OCI-LY7 (cell line): ENCODE measurements around the gene KIFC3. TPM values are rescaled to one million over a fixed set of nuclear protein-coding genes. Genes with fewer than 3 reads are reported as not detected.
A peak's percentile ranks its signal among the peaks of the same experiment; 100 is the strongest.

Experiments
- BruUV-seq: library from RNA; stranded (reverse); fragments of 400-500 nt; replicated peaks from 2 replicates; lab custom pipeline; 2021; lab: Mats Ljungman, UMichigan
- CTCF ChIA-PET: fragments of 300-600 bp; sonication (Branson Sonifier 250); formaldehyde crosslinking; loops from one replicate; lab custom pipeline; 2022; ENCODE audit warnings: antibody characterized with exemption; ENCODE audit not compliant: unreplicated experiment; lab: Charles Lee
- POLR2A ChIA-PET: fragments of 300-600 bp; sonication (Branson Sonifier 250); formaldehyde crosslinking; loops from one replicate; lab custom pipeline; 2022; ENCODE audit warnings: antibody characterized with exemption; lab: Charles Lee
- DNase-seq: peaks from one replicate; pipeline ENCODE4 v3.0.0-alpha.2; 2015; ENCODE audit warnings: low spot score
- H2AFZ ChIP-seq: fragments of 200-600 bp; sonication (generic), shearing (Covaris generic); 2 replicates; pipeline ENCODE4 v1.6.1; 2014; ENCODE audit warnings: mild to moderate bottlenecking, antibody characterized with exemption, low read length, moderate library complexity
- H3K27ac ChIP-seq: fragments of 200-600 bp; sonication (generic); 2 replicates; pipeline ENCODE4 v1.5.1; 2014; ENCODE audit warnings: mixed run types, low read depth, mild to moderate bottlenecking, moderate library complexity, low read length, inconsistent platforms; ENCODE audit not compliant: poor library complexity, severe bottlenecking
- H3K36me3 ChIP-seq: fragments of 200-600 bp; sonication (generic); 2 replicates; pipeline ENCODE4 v1.6.1; 2014; ENCODE audit warnings: mild to moderate bottlenecking, antibody characterized with exemption, low read length, moderate library complexity, mixed read lengths; ENCODE audit not compliant: insufficient read depth
- H3K4me1 ChIP-seq: fragments of 200-600 bp; sonication (generic); 2 replicates; pipeline ENCODE4 v1.5.1; 2014; ENCODE audit warnings: mild to moderate bottlenecking, low read length; ENCODE audit not compliant: insufficient read depth, poor library complexity, severe bottlenecking
- H3K4me2 ChIP-seq: fragments of 200-600 bp; sonication (generic); 2 replicates; pipeline ENCODE4 v1.6.1; 2014; ENCODE audit warnings: mild to moderate bottlenecking, low read length
- H3K4me3 ChIP-seq: fragments of 200-600 bp; sonication (generic); 2 replicates; pipeline ENCODE4 v1.5.1; 2014; ENCODE audit warnings: mild to moderate bottlenecking, low read depth, low read length; ENCODE audit not compliant: poor library complexity, severe bottlenecking
- H3K79me2 ChIP-seq: fragments of 200-600 bp; sonication (generic); 2 replicates; pipeline ENCODE4 v1.6.1; 2016; ENCODE audit warnings: low read depth, mild to moderate bottlenecking, low read length, moderate library complexity, mixed read lengths; ENCODE audit not compliant: insufficient read depth
- H3K9me2 ChIP-seq: fragments of 200-600 bp; sonication (generic); 2 replicates; pipeline ENCODE4 v1.6.1; 2016; ENCODE audit warnings: mild to moderate bottlenecking, low read length, mixed read lengths; ENCODE audit not compliant: insufficient read depth
- H3K9me3 ChIP-seq: fragments of 200-600 bp; sonication (generic); 2 replicates; pipeline ENCODE4 v1.6.1; 2014; ENCODE audit warnings: mild to moderate bottlenecking, mixed run types, low read length, mixed read lengths
- H4K20me1 ChIP-seq: fragments of 200-600 bp; sonication (generic); 2 replicates; pipeline ENCODE4 v1.6.1; 2014; ENCODE audit warnings: mild to moderate bottlenecking, antibody characterized with exemption, low read length, moderate library complexity, mixed read lengths; ENCODE audit not compliant: insufficient read depth
- EZH2phosphoT487 ChIP-seq: fragments of 200-600 bp; sonication (generic); IDR thresholded peaks from 2 replicates; pipeline ENCODE4 v1.6.1; 2018; ENCODE audit warnings: low read depth, borderline replicate concordance, mild to moderate bottlenecking, mixed run types, antibody characterized with exemption, low read length, moderate library complexity, mixed read lengths
- intact Hi-C: fragments of 100-400 bp; cut with micrococcal nuclease; formaldehyde crosslinking; loops from one replicate; pipeline ENCODE4 v1.10.0; 2022; ENCODE audit not compliant: unreplicated experiment
- total RNA-seq, 2 experiments: library from RNA; depleted of rRNA in 1 of 2; stranded (reverse); fragments of >200 nt in 1 of 2; shearing (Covaris generic) in 1 of 2; gene quantifications; 2 replicates each; pipeline ENCODE4 v1.2.3, GENCODE V29; 2014 to 2022
- TF ChIP-seq, protein P1 (sequence below): fragments of 200-600 bp; sonication (generic); conservative IDR thresholded peaks from 2 replicates; pipeline ENCODE4 v1.5.1; 2014; ENCODE audit warnings: mild to moderate bottlenecking, antibody characterized with exemption, low read length, moderate library complexity, mixed read lengths

The KIFC3 gene
- total RNA-seq, 2 experiments from 2014 or later: 0.61 TPM; not detected in 1

GRCh38 chr16:57808589-57809228 is 6.4 kb upstream of the KIFC3 start:
- Histone ChIP-seq H4K20me1 (no peaks in the 10 kb centered on the region), H3K9me3 (no peaks in the 10 kb centered on the region), H3K79me2 (no peaks in the 10 kb centered on the region), H3K4me1 (no peaks in the 10 kb centered on the region), H3K36me3 (no peaks in the 10 kb centered on the region), H3K4me3 (no peak overlapping the region), H2AFZ (no peak overlapping the region), H3K27ac (no peak overlapping the region), H3K9me2 (no peaks in the 10 kb centered on the region), H3K4me2 (peak overlapping the region; percentile 40)
- DNase-seq: no peak
- ChIA-PET POLR2A (interaction anchor here (0.6 kb wide), 2 partner anchors 121 to 338 kb away, joined by 3 to 6 read pairs; no protein-coding TSS in a partner anchor), CTCF (interaction anchor here (0.6 kb wide), 1 partner anchor 13 kb away, joined by 3 read pairs; no protein-coding TSS in a partner anchor)
- no TSS peak for BruUV-seq
- intact Hi-C loops: no loop called here
- TF ChIP-seq, protein P1, sequence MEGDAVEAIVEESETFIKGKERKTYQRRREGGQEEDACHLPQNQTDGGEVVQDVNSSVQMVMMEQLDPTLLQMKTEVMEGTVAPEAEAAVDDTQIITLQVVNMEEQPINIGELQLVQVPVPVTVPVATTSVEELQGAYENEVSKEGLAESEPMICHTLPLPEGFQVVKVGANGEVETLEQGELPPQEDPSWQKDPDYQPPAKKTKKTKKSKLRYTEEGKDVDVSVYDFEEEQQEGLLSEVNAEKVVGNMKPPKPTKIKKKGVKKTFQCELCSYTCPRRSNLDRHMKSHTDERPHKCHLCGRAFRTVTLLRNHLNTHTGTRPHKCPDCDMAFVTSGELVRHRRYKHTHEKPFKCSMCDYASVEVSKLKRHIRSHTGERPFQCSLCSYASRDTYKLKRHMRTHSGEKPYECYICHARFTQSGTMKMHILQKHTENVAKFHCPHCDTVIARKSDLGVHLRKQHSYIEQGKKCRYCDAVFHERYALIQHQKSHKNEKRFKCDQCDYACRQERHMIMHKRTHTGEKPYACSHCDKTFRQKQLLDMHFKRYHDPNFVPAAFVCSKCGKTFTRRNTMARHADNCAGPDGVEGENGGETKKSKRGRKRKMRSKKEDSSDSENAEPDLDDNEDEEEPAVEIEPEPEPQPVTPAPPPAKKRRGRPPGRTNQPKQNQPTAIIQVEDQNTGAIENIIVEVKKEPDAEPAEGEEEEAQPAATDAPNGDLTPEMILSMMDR: no peak
- no peak for TF ChIP-seq EZH2phosphoT487

- Histone ChIP-seq H3K36me3 (no peaks in the 10 kb centered on the region), H2AFZ (no peak overlapping the region), H4K20me1 (no peaks in the 10 kb centered on the region), H3K4me3 (no peak overlapping the region), H3K4me2 (peak overlapping the region; percentile 40), H3K9me2 (no peaks in the 10 kb centered on the region), H3K4me1 (no peaks in the 10 kb centered on the region), H3K9me3 (no peaks in the 10 kb centered on the region), H3K79me2 (no peaks in the 10 kb centered on the region), H3K27ac (no peak overlapping the region)
- no TSS peak for BruUV-seq
- ChIA-PET POLR2A (interaction anchor here (0.6 kb wide), 2 partner anchors 120 to 339 kb away, joined by 3 to 6 read pairs; no protein-coding TSS in a partner anchor), CTCF (interaction anchor here (0.6 kb wide), 1 partner anchor 12 kb away, joined by 3 read pairs; no protein-coding TSS in a partner anchor)
- peak; percentile 42 for DNase-seq
- TF ChIP-seq, protein P1: no peak
- no peak for TF ChIP-seq EZH2phosphoT487
- intact Hi-C loops: no loop called here
Measured at GRCh38 chr16:57807968-57808528, 5.8 kb upstream of the KIFC3 start.
